ENCODE data around the gene ELL.

DNA sequence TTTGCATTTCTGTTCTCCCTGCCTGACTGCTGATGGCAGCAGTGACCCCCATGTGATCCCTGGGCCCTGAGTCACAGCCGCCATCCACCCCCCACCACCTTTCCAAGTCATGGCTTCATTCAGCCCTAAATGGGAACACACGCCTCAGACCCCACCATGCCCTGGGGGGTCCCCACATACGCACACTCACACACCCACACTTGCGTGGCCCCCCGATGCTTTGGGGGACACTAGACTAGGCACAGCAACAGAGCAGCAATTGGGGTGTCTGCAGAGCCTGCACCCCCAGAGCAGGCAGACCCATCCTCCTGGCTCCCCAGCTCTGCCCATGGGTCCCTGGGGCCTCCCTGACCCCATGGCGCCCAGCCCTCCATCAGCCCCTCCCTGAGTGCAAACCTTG, 78.5 kb downstream of the ELL start:
- TF ChIP-seq TAF1 (IDR thresholded peaks at IDR 0.05; ENCODE audit: borderline replicate concordance, low read depth, low read length), result no peak
- TF ChIP-seq REST (IDR thresholded peaks at IDR 0.05; ENCODE audit: low read depth, low read length), result no peak
- TF ChIP-seq YY1 (IDR thresholded peaks at IDR 0.05; ENCODE audit: low read depth), result no peak
- TF ChIP-seq CTCF (IDR thresholded peaks at IDR 0.05), result no peak
- no peak for TF ChIP-seq RFX5 (IDR thresholded peaks at IDR 0.05; ENCODE audit: low read length)
- TF ChIP-seq RCOR1 (IDR thresholded peaks at IDR 0.05; ENCODE audit: low read length), result no peak
- no peak for TF ChIP-seq NRF1 (IDR thresholded peaks at IDR 0.05; ENCODE audit: low read depth, low read length)
- TF ChIP-seq FOSL2 (IDR thresholded peaks at IDR 0.05; ENCODE audit: borderline replicate concordance, low read depth), result no peak
- no peak for TF ChIP-seq GABPA (IDR thresholded peaks at IDR 0.05; ENCODE audit: low read depth)
- no peak for TF ChIP-seq POLR2AphosphoS5 (IDR thresholded peaks at IDR 0.05; ENCODE audit: low read depth, low read length)
